Vagina (tissue), 2 donors: ENCODE measurements around the gene SLC22A31. TPM values are rescaled to one million over a fixed set of nuclear protein-coding genes. Genes with fewer than 3 reads are reported as not detected.

Source experiments
- DNase-seq, 2 donors: peaks; one replicate each; pipeline ENCODE4 v3.0.0-alpha.2; 2017; ENCODE audit errors: extremely low spot score in 2 of 2
- H3K27ac ChIP-seq: fragments of 200-600 bp; sonication (generic); one replicate; pipeline ENCODE4 v1.5.1; 2019
- H3K27me3 ChIP-seq: fragments of 200-600 bp; sonication (generic); one replicate; pipeline ENCODE4 v1.5.1; 2019
- H3K36me3 ChIP-seq, 2 donors: fragments of 200-600 bp; sonication (generic); one replicate each; pipeline ENCODE4 v1.5.1; 2017 to 2019
- H3K4me1 ChIP-seq: fragments of 200-600 bp; sonication (generic); one replicate; pipeline ENCODE4 v1.5.1; 2019
- H3K4me3 ChIP-seq, 2 donors: fragments of 200-600 bp; sonication (generic); 1 replicate in 1 of 2; 2 replicates in 1 of 2; pipeline ENCODE4 v1.5.1; 2016 to 2019
- H3K9me3 ChIP-seq: fragments of 200-600 bp; sonication (generic); one replicate; pipeline ENCODE4 v1.5.1; 2019
- POLR2A ChIP-seq, 2 donors: fragments of 450-650 bp; IDR thresholded peaks; one replicate each; pipeline ENCODE4 v1.6.1; 2017; ENCODE audit warnings: antibody characterized with exemption in 2 of 2, mild to moderate bottlenecking in 2 of 2, moderate library complexity in 2 of 2
- POLR2AphosphoS5 ChIP-seq, 2 donors: sonication (generic); formaldehyde crosslinking; IDR thresholded peaks; one replicate each; pipeline ENCODE4 v1.9.0; 2017; ENCODE audit warnings: antibody characterized with exemption in 2 of 2, mild to moderate bottlenecking in 2 of 2, low read depth in 1 of 2; ENCODE audit not compliant: insufficient read depth in 1 of 2
- intact Hi-C: fragments of 100-400 bp; cut with DNase I; formaldehyde crosslinking; loops from one replicate; pipeline ENCODE4 v1.15.1; 2023
- total RNA-seq: library from RNA; depleted of rRNA; stranded (reverse); fragments of >200 nt; gene quantifications from one replicate; pipeline ENCODE4 v1.2.3, GENCODE V29; 2016
- TF ChIP-seq, protein P1 (sequence below), 3 experiments: fragments of 450-650 bp in 2 of 3; fragments of 200-600 bp in 1 of 3; sonication (generic) in 1 of 3; IDR thresholded peaks; one replicate each; pipeline ENCODE4 v1.5.1; 2017 to 2019; ENCODE audit warnings: antibody characterized with exemption in 3 of 3, mild to moderate bottlenecking in 2 of 3, moderate library complexity in 2 of 3

The SLC22A31 gene
- total RNA-seq, 1 donor from 2014 or later = not detected

DNA sequence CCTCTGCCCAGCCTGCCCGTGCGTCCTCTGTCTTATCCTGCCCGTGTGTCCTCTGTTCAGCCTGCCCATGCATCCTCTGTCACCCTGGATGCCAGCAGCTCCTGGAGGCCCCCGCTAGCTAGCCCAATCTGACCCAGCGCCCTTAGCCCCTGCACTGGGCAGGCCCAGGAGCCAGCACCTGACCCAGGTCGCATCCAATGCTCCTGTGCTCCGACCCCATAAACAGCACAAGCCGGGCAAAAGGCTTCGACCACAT, 15.7 kb downstream of the SLC22A31 start:
- H3K4me1 ChIP-seq = no peaks in the 10 kb centered on the region
- no peaks in the 10 kb centered on the region for H3K9me3 ChIP-seq
- H3K27ac ChIP-seq = no peak overlapping the region
- H3K27me3 ChIP-seq = no peaks in the 10 kb centered on the region
- TF ChIP-seq, protein P1, sequence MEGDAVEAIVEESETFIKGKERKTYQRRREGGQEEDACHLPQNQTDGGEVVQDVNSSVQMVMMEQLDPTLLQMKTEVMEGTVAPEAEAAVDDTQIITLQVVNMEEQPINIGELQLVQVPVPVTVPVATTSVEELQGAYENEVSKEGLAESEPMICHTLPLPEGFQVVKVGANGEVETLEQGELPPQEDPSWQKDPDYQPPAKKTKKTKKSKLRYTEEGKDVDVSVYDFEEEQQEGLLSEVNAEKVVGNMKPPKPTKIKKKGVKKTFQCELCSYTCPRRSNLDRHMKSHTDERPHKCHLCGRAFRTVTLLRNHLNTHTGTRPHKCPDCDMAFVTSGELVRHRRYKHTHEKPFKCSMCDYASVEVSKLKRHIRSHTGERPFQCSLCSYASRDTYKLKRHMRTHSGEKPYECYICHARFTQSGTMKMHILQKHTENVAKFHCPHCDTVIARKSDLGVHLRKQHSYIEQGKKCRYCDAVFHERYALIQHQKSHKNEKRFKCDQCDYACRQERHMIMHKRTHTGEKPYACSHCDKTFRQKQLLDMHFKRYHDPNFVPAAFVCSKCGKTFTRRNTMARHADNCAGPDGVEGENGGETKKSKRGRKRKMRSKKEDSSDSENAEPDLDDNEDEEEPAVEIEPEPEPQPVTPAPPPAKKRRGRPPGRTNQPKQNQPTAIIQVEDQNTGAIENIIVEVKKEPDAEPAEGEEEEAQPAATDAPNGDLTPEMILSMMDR (IDR thresholded peaks at IDR 0.05) = no peak
- TF ChIP-seq POLR2AphosphoS5 (IDR thresholded peaks at IDR 0.05; ENCODE audit: insufficient read depth in 1 of 2, low read depth in 1 of 2) (no peak), POLR2A (IDR thresholded peaks at IDR 0.05) (no peak)
- intact Hi-C loops = no loop called here
- DNase-seq = no peak
- no peaks in the 10 kb centered on the region for H3K36me3 ChIP-seq
- H3K4me3 ChIP-seq = no peak overlapping the region

DNA sequence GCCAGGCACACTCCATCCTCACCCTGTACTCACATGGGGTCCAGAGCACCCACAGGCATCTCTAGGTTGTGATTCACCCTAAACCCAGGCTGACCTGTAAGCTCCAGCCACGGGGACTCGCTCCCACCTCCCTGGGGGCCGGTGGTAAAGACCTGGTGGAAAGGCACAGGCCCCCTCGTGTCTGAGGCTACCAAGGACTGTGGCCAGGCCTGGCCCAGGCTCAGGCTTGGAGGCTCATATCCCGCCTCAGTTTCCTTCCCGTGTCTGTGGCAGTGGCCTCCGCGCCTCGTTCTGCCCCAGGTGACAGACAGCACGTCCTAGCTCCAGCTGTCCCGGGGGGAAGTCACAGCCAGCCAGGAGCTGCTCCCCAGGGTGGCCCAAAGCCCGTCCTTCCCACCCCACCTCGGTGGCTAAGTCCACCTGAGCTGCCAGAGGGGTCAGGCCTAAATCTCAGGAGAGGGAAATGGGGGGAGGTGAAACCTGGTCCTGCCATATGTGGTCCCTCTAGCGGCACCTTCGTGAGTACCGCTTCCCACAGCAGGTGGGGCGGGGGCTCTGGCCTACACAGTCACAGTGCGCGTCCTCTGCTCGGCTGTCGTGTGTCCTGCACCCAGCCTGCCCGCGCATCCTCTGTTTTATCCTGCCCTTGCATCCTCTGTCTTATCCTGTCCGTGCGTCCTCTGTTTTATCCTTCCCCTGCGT, 16.2 kb downstream of the SLC22A31 start:
- Histone ChIP-seq H3K4me1 (no peaks in the 10 kb centered on the region), H3K36me3 (no peaks in the 10 kb centered on the region), H3K27ac (no peak overlapping the region), H3K4me3 (no peak overlapping the region), H3K27me3 (no peaks in the 10 kb centered on the region), H3K9me3 (no peaks in the 10 kb centered on the region)
- intact Hi-C loops = no loop called here
- DNase-seq = no peak
- TF ChIP-seq, protein P1 (IDR thresholded peaks at IDR 0.05) = no peak
- TF ChIP-seq POLR2AphosphoS5 (IDR thresholded peaks at IDR 0.05; ENCODE audit: insufficient read depth in 1 of 2, low read depth in 1 of 2) (no peak), POLR2A (IDR thresholded peaks at IDR 0.05) (no peak)

DNA sequence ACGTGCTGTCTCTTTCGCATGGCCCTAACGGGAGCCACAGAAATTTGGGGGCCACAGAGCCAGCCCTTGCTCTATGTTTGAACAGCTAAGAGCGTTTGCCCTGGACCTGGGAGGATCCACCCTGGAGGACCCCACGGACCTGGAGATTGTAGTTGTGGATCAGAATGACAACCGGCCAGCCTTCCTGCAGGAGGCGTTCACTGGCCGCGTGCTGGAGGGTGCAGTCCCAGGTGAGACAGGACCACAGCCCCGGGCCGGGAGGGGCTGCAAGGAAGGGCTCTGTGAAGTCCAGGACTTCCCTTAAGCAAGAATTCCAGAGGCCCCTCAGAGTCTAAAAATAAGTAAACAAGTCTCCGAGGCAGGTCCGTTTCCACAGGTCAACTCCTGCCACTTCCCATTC, 16.9 kb downstream of the SLC22A31 start:
- Histone ChIP-seq H3K27me3 (no peaks in the 10 kb centered on the region), H3K4me1 (no peaks in the 10 kb centered on the region), H3K36me3 (no peaks in the 10 kb centered on the region), H3K4me3 (no peak overlapping the region), H3K9me3 (no peaks in the 10 kb centered on the region), H3K27ac (no peak overlapping the region)
- intact Hi-C loops = no loop called here
- TF ChIP-seq POLR2AphosphoS5 (IDR thresholded peaks at IDR 0.05; ENCODE audit: insufficient read depth in 1 of 2, low read depth in 1 of 2) (no peak), POLR2A (IDR thresholded peaks at IDR 0.05) (no peak)
- TF ChIP-seq, protein P1 (IDR thresholded peaks at IDR 0.05) = no peak
- DNase-seq = no peak

DNA sequence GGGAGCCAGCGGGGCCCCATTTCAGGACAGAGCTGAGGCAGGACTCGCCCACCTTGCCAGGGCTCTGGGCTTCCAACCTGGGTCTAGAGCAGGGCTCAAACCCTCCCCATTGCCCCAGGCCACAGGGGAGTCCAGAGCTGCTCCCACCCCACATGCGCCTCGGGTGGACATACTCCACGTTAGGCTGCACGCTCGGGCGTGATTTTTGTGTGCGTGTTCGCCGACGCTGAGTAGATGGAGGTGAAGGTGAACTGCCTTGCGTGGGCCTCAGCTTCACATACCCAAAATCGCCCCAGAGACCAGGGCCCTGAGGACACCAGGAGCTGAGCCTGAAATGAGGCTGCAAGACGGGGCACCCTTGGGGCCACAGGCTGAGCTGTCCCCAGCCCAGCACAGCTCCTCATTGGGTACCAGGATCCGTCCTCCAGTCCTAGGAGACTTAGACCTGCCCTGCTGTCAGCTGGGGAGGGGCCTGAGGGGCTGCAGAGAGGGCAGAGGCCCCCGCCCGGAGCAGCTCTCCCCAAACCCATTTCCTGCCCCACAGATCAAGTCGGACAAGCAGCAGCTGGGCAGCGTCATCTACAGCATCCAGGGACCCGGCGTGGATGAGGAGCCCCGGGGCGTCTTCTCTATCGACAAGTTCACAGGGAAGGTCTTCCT, 20.6 kb downstream of the SLC22A31 start:
- H3K36me3 ChIP-seq = no peaks in the 10 kb centered on the region
- H3K4me3 ChIP-seq = no peak overlapping the region
- no peaks in the 10 kb centered on the region for H3K4me1 ChIP-seq
- no peaks in the 10 kb centered on the region for H3K27me3 ChIP-seq
- DNase-seq = no peak
- intact Hi-C loops = no loop called here
- no peaks in the 10 kb centered on the region for H3K9me3 ChIP-seq
- no peak for TF ChIP-seq POLR2A (IDR thresholded peaks at IDR 0.05)
- TF ChIP-seq POLR2AphosphoS5 (IDR thresholded peaks at IDR 0.05; ENCODE audit: insufficient read depth in 1 of 2, low read depth in 1 of 2) = no peak
- TF ChIP-seq, protein P1 (IDR thresholded peaks at IDR 0.05) = no peak
- no peak overlapping the region for H3K27ac ChIP-seq

DNA sequence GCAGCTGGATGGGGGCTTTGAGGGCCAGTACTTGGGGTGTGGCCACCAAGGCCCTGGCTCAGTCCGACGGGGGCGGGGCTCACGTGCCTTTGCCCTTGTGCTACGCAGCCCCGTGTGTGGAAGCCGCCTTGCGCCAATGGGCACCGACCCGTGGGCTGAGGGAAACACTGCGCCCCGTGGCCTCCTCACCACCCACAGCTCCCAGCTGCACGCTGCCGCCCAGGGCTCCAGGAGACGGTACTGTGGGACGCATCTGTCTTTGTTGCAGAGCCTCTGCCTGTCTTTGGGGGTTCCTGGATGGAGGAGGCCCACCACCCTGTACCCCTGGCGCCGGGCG, 21.2 kb downstream of the SLC22A31 start:
- Histone ChIP-seq H3K27me3 (no peaks in the 10 kb centered on the region), H3K4me3 (no peak overlapping the region)
- intact Hi-C loops = no loop called here

More for the DNA sequence above, 21.2 kb downstream of the SLC22A31 start:
- Histone ChIP-seq H3K4me1 (no peaks in the 10 kb centered on the region), H3K27ac (no peak overlapping the region), H3K9me3 (no peaks in the 10 kb centered on the region), H3K36me3 (no peaks in the 10 kb centered on the region)
- no peak for TF ChIP-seq POLR2A (IDR thresholded peaks at IDR 0.05)
- TF ChIP-seq POLR2AphosphoS5 (IDR thresholded peaks at IDR 0.05; ENCODE audit: insufficient read depth in 1 of 2, low read depth in 1 of 2) = no peak
- TF ChIP-seq, protein P1 (IDR thresholded peaks at IDR 0.05) = no peak
- no peak for DNase-seq
